GM12878 (cell line): ENCODE data around the gene TCP11L2. TPM values are rescaled to one million over a fixed set of nuclear protein-coding genes. Genes with fewer than 3 reads are reported as not detected.

Source experiments
- ATAC-seq: fragments of 200-7000 bp; cut with Tn5 transposase; 3 replicates; pipeline ENCODE4 v1.9.1; 2020; ENCODE audit warnings: mild to moderate bottlenecking, moderate library complexity
- BruUV-seq: library from RNA; stranded (reverse); fragments of 400-500 nt; replicated peaks from 2 replicates; lab custom pipeline; 2021; lab: Mats Ljungman, UMichigan
- CTCF ChIA-PET: fragments of 300-600 bp; sonication (Branson Sonifier 250); formaldehyde crosslinking; extraction: SDS; loops from one replicate; lab custom pipeline; 2021; ENCODE audit warnings: inconsistent platforms; lab: Yijun Ruan, JAX
- POLR2A ChIA-PET: fragments of 350-600 bp; formaldehyde crosslinking; extraction: SDS; loops from one replicate; lab custom pipeline; 2021; ENCODE audit warnings: inconsistent platforms; lab: Charles Lee
- RAD21 ChIA-PET: fragments of 300-600 bp; sonication (Branson Sonifier 250); formaldehyde crosslinking; loops from one replicate; lab custom pipeline; 2023; ENCODE audit warnings: antibody characterized with exemption; ENCODE audit not compliant: unreplicated experiment; lab: Charles Lee
- SMC1A ChIA-PET: fragments of 300-600 bp; sonication (Branson Sonifier 250); formaldehyde crosslinking; loops from one replicate; lab custom pipeline; 2023; ENCODE audit not compliant: unreplicated experiment, uncharacterized antibody; lab: Charles Lee
- DNase-seq: peaks from one replicate; pipeline ENCODE4 v3.0.0-alpha.2; 2011; ENCODE audit warnings: low read depth, low spot score
- FAIRE-seq: peaks from 3 replicates; lab custom pipeline; 2011; peaks lifted over from hg19 to GRCh38; lab: Jason Lieb, UNC
- H2AFZ ChIP-seq: 2 replicates; pipeline ENCODE4 v1.6.0; 2011; ENCODE audit warnings: low read depth, low read length, control low read depth; ENCODE audit not compliant: control insufficient read depth
- H3K27ac ChIP-seq: 2 replicates; pipeline ENCODE4 v1.5.1; 2011; ENCODE audit warnings: control low read depth; ENCODE audit not compliant: control insufficient read depth, insufficient read depth
- H3K27me3 ChIP-seq, 2 experiments: replicated peaks in 1 of 2; 2 replicates each; pipeline versions ENCODE4 v1.6.0 to v1.6.1; 2011; ENCODE audit warnings: low read length in 1 of 2; ENCODE audit not compliant: control insufficient read depth in 2 of 2, insufficient read depth in 2 of 2
- H3K36me3 ChIP-seq, 2 experiments: 2 replicates each; pipeline ENCODE4 v1.5.1; 2011; ENCODE audit warnings: low read length in 1 of 2; ENCODE audit not compliant: control insufficient read depth in 2 of 2, insufficient read depth in 2 of 2
- H3K4me1 ChIP-seq: 2 replicates; pipeline ENCODE4 v1.6.1; 2011; ENCODE audit warnings: mild to moderate bottlenecking, low read length, moderate library complexity, mixed read lengths; ENCODE audit not compliant: control insufficient read depth, insufficient read depth
- H3K4me2 ChIP-seq: 2 replicates; pipeline ENCODE4 v1.6.0; 2011; ENCODE audit warnings: control low read depth; ENCODE audit not compliant: control insufficient read depth, insufficient read depth
- H3K4me3 ChIP-seq: fragments of 200-600 bp; sonication (generic); 2 replicates; pipeline ENCODE4 v1.5.1; 2016
- H3K79me2 ChIP-seq: 2 replicates; pipeline ENCODE4 v1.6.0; 2011; ENCODE audit warnings: low read length; ENCODE audit not compliant: control insufficient read depth, insufficient read depth
- H3K9ac ChIP-seq: 2 replicates; pipeline ENCODE4 v1.8.0; 2011; ENCODE audit warnings: low read length, control low read depth, mixed read lengths; ENCODE audit not compliant: control insufficient read depth, insufficient read depth
- H3K9me3 ChIP-seq: replicated peaks from 3 replicates; pipeline ENCODE4 v1.5.1; 2011; ENCODE audit warnings: mild to moderate bottlenecking, low read length; ENCODE audit not compliant: control insufficient read depth, insufficient read depth
- H4K20me1 ChIP-seq: 2 replicates; pipeline ENCODE4 v1.6.0; 2011; ENCODE audit not compliant: control insufficient read depth, insufficient read depth
- BHLHE40 ChIP-seq, 2 experiments: fragments of 450-650 bp in 1 of 2; IDR thresholded peaks; 2 replicates each; pipeline ENCODE4 v1.6.1; 2011 to 2017; ENCODE audit warnings: low read depth in 2 of 2, borderline replicate concordance in 1 of 2, improper control_type of control experiment in 1 of 2, low read length in 1 of 2, mild to moderate bottlenecking in 1 of 2
- BRCA1 ChIP-seq: IDR thresholded peaks from 2 replicates; pipeline ENCODE4 v1.6.1; 2011; ENCODE audit warnings: low read depth, low read length, improper control_type of control experiment
- CEBPB ChIP-seq, 2 experiments: fragments of 150-350 bp in 1 of 2; IDR thresholded peaks; 2 replicates each; pipeline ENCODE4 v1.6.1; 2012 to 2014; ENCODE audit warnings: low read depth in 2 of 2, low read length in 2 of 2, borderline replicate concordance in 1 of 2, inconsistent platforms in 1 of 2
- FOXM1 ChIP-seq: IDR thresholded peaks from 2 replicates; pipeline ENCODE4 v1.6.1; 2012; ENCODE audit warnings: low read depth, mild to moderate bottlenecking, inconsistent platforms, low read length, moderate library complexity
- MYB ChIP-seq: fragments of 150-350 bp; IDR thresholded peaks from 2 replicates; pipeline ENCODE4 v1.6.1; 2014; ENCODE audit warnings: mild to moderate bottlenecking, low read depth, low read length, borderline replicate concordance
- SMC3 ChIP-seq: IDR thresholded peaks from 2 replicates; pipeline ENCODE4 v1.6.1; 2011; ENCODE audit warnings: low read length, improper control_type of control experiment, borderline replicate concordance
- STAT3 ChIP-seq: IDR thresholded peaks from 2 replicates; pipeline ENCODE4 v1.6.1; 2011; ENCODE audit warnings: low read depth, low read length, improper control_type of control experiment
- ZSCAN29 ChIP-seq: fragments of 450-650 bp; IDR thresholded peaks from 2 replicates; pipeline ENCODE4 v1.6.1; 2017; ENCODE audit warnings: mild to moderate bottlenecking, moderate library complexity
- WGBS: methylation state at CpG from one replicate; pipeline ENCODE4 v1.1.6; 2016; ENCODE audit warnings: low lambda C conversion rate; ENCODE audit not compliant: insufficient replicate concordance, insufficient coverage; ENCODE audit errors: missing lambda C conversion rate; 5-methylcytosine and 5-hydroxymethylcytosine counted together
- in situ Hi-C: fragments of 300-500 bp; cut with MboI; formaldehyde crosslinking; loops from 9 replicates; pipeline ENCODE4 v1.14.3; 2018; ENCODE audit warnings: mixed read lengths
- intact Hi-C: fragments of 100-400 bp; cut with micrococcal nuclease; formaldehyde crosslinking; loops from one replicate; pipeline ENCODE4 v1.14.2; 2022; ENCODE audit not compliant: unreplicated experiment
- polyA plus RNA-seq, 11 experiments: library from polyadenylated mRNA; depleted of rRNA in 4 of 11; unstranded in 6 of 11; stranded (reverse) in 5 of 11; fragments of >200 nt; fragmentation: Nextera tagmentation in 4 of 11; fragmentation: Illumina TruSeq in 1 of 11; extraction: Ambion mirVana in 4 of 11; extraction: Trizol in 1 of 11; gene quantifications; 1 replicate in 1 of 11; 2 replicates in 10 of 11; pipeline versions ENCODE4 v1.2.1 to v1.2.3, GENCODE V29; 2011 to 2016; ENCODE audit warnings: inconsistent platforms in 2 of 11, missing spikeins in 2 of 11, low read depth in 1 of 11
- total RNA-seq, 4 experiments: library from RNA; depleted of rRNA in 3 of 4; stranded (reverse); fragments of >200 nt in 3 of 4; fragmentation: Illumina TruSeq in 1 of 4; extraction: Trizol in 1 of 4; gene quantifications; 2 replicates each; pipeline versions ENCODE4 v1.2.1 to v1.2.3, GENCODE V29; 2013 to 2021
- TF ChIP-seq, protein P1 (sequence below): IDR thresholded peaks from 2 replicates; pipeline ENCODE4 v1.6.1; 2012; ENCODE audit warnings: low read length, inconsistent platforms
- TF ChIP-seq, protein P2 (sequence below): fragments of 450-650 bp; formaldehyde crosslinking; IDR thresholded peaks from 2 replicates; pipeline ENCODE4 v1.4.0; 2020; ENCODE audit warnings: mild to moderate bottlenecking, moderate library complexity

The TCP11L2 gene
- total and polyA plus RNA-seq, 10 of the 15 experiments (the other 5 are each of a cell fraction or from before 2014, with no cell fraction given), result 0.18 to 5.0 (median 0.90) TPM

DNA sequence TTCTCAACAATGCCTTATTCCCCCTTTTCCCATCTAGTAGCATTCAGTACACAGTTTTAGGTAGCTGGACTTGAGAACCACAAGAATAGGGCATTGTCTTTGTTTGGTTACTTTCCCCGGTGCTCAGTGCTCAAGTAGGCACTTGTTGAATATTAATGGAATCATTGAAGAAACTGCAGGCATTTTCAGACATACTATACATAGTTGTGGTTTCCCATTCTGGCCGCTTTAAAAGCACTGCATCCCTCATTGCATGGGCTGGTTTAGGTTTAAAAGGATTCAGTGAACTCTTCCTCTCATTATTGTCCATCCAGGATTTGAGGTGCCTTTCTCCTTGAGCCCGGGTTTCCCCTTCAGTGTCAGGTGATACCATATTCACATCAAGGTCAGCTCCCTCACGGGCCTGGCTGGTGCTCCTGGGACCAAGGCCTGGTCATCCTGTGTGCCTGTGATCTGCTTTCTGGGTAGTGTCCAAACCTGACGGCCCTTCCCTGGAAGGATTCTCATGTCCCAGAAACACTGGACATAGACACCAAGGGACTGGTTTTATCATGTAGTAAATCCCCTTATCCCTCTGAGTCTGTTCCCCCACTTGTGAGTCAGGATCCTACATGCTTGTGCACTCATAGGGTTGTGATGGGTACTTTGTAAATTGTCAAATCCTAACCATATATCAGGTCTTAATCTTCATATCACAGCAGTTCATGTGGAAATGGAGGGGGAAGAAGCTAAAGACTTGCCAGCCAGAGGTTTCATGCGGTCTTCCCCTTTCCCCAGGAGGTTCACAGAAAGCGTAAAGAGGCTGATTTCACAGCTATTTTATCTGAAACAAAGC, 7.4 kb downstream of the TCP11L2 start (continued):
- TF ChIP-seq CEBPB (IDR thresholded peaks at IDR 0.05; ENCODE audit: borderline replicate concordance in 1 of 2, low read depth in 2 of 2, low read length in 2 of 2), result no peak

DNA sequence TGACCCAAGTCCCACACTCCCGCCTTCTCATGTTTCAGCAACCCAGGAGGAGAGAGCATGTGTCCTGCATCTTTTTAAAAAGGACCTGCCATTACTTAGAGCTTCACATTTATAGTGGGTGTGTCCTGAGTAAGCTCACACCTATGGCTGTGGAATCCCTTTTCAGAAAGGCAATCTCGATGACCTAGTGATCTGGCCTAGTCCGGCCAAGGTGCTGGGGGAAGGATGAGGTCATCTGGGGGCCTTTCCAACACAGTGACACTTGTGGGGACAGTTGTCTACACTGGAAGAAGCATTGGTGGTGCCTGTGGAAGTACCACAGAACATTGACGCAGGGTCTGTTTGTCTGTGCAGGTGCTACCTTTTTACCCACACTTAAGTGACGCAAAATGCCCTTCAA, 8.2 kb downstream of the TCP11L2 start:
- Histone ChIP-seq H3K27ac (no peak overlapping the region), H3K4me1 (0 out of 2 replicates have a peak, but pooled peaks cover 3% of the 10 kb centered on the region), H3K27me3 (no peaks in the 10 kb centered on the region), H4K20me1 (no peaks in the 10 kb centered on the region), H2AFZ (no peak overlapping the region), H3K4me3 (no peak overlapping the region), H3K9ac (no peak overlapping the region), H3K36me3 (no peaks in the 10 kb centered on the region), H3K4me2 (no peak overlapping the region), H3K9me3 (no peaks in the 10 kb centered on the region), H3K79me2 (no peaks in the 10 kb centered on the region)
- CTCF ChIA-PET, result interaction anchor here (0.9 kb wide), 1 partner anchor 15 kb away, joined by 4 read pairs; no protein-coding TSS in a partner anchor
- POLR2A ChIA-PET, result no interaction called here
- DNase-seq (no peak), ATAC-seq (no peak), FAIRE-seq (no peak)
- in situ Hi-C loops (no loop called here), intact Hi-C loops (no loop called here)
- WGBS, result 69% methylated on average over 5 of the region's 5 CpGs
- SMC1A ChIA-PET, result interaction anchor here (1.3 kb wide), 1 partner anchor 15 kb away, joined by 4 read pairs; no protein-coding TSS in a partner anchor
- RAD21 ChIA-PET, result no interaction called here
- BruUV-seq, result no TSS peak
- no peak for TF ChIP-seq SMC3
- TF ChIP-seq BRCA1, result no peak
- no peak for TF ChIP-seq ZSCAN29
- no peak for TF ChIP-seq MYB
- no peak for TF ChIP-seq BHLHE40 (IDR thresholded peaks at IDR 0.05; ENCODE audit: borderline replicate concordance in 1 of 2, low read depth in 2 of 2, low read length in 1 of 2)
- TF ChIP-seq, protein P1, sequence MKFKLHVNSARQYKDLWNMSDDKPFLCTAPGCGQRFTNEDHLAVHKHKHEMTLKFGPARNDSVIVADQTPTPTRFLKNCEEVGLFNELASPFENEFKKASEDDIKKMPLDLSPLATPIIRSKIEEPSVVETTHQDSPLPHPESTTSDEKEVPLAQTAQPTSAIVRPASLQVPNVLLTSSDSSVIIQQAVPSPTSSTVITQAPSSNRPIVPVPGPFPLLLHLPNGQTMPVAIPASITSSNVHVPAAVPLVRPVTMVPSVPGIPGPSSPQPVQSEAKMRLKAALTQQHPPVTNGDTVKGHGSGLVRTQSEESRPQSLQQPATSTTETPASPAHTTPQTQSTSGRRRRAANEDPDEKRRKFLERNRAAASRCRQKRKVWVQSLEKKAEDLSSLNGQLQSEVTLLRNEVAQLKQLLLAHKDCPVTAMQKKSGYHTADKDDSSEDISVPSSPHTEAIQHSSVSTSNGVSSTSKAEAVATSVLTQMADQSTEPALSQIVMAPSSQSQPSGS, result no peak
- TF ChIP-seq, protein P2, sequence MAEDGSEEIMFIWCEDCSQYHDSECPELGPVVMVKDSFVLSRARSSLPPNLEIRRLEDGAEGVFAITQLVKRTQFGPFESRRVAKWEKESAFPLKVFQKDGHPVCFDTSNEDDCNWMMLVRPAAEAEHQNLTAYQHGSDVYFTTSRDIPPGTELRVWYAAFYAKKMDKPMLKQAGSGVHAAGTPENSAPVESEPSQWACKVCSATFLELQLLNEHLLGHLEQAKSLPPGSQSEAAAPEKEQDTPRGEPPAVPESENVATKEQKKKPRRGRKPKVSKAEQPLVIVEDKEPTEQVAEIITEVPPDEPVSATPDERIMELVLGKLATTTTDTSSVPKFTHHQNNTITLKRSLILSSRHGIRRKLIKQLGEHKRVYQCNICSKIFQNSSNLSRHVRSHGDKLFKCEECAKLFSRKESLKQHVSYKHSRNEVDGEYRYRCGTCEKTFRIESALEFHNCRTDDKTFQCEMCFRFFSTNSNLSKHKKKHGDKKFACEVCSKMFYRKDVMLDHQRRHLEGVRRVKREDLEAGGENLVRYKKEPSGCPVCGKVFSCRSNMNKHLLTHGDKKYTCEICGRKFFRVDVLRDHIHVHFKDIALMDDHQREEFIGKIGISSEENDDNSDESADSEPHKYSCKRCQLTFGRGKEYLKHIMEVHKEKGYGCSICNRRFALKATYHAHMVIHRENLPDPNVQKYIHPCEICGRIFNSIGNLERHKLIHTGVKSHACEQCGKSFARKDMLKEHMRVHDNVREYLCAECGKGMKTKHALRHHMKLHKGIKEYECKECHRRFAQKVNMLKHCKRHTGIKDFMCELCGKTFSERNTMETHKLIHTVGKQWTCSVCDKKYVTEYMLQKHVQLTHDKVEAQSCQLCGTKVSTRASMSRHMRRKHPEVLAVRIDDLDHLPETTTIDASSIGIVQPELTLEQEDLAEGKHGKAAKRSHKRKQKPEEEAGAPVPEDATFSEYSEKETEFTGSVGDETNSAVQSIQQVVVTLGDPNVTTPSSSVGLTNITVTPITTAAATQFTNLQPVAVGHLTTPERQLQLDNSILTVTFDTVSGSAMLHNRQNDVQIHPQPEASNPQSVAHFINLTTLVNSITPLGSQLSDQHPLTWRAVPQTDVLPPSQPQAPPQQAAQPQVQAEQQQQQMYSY, result no peak
- no peak for TF ChIP-seq STAT3
- no peak for TF ChIP-seq FOXM1
